ENCODE measurements around the gene GLIS1. TPM values are rescaled to one million over a fixed set of nuclear protein-coding genes. Genes with fewer than 3 reads are reported as not detected.

The GLIS1 gene
- total RNA-seq, 1 donor from 2014 or later: not detected

GRCh38 chr1:53580009-53580400 is 159.0 kb downstream of the GLIS1 start:
- Mint-ChIP-seq H3K27me3 (ENCODE audit: unreplicated experiment) (peaks cover 2% of the 10 kb centered on the region), H3K4me3 (ENCODE audit: unreplicated experiment) (no peak overlapping the region)
- no peak for TF ChIP-seq CTCF (IDR thresholded peaks at IDR 0.05; ENCODE audit: unreplicated experiment)

GRCh38 chr1:53579221-53580008 is 159.5 kb downstream of the GLIS1 start:
- DNase-seq (ENCODE audit: low spot score): no peak
- H3K4me1 Mint-ChIP-seq (ENCODE audit: unreplicated experiment): no peaks in the 10 kb centered on the region
- TF ChIP-seq CTCF (IDR thresholded peaks at IDR 0.05; ENCODE audit: unreplicated experiment): no peak
- no peak overlapping the region for H3K27ac Mint-ChIP-seq (ENCODE audit: unreplicated experiment)
- no peaks in the 10 kb centered on the region for H3K36me3 Mint-ChIP-seq (ENCODE audit: low read depth, unreplicated experiment)
- no peaks in the 10 kb centered on the region for H3K9me3 Mint-ChIP-seq (ENCODE audit: unreplicated experiment)
- H3K4me3 Mint-ChIP-seq (ENCODE audit: unreplicated experiment): no peak overlapping the region
- H3K27me3 Mint-ChIP-seq (ENCODE audit: unreplicated experiment): peaks cover 2% of the 10 kb centered on the region

More at GRCh38 chr1:53580009-53580400, 159.0 kb downstream of the GLIS1 start:
- Mint-ChIP-seq H3K4me1 (ENCODE audit: unreplicated experiment) (peaks cover under 1% of the 10 kb centered on the region), H3K27ac (ENCODE audit: unreplicated experiment) (no peak overlapping the region), H3K9me3 (ENCODE audit: unreplicated experiment) (no peaks in the 10 kb centered on the region), H3K36me3 (ENCODE audit: low read depth, unreplicated experiment) (no peaks in the 10 kb centered on the region)
- no peak for DNase-seq (ENCODE audit: low spot score)

DNA sequence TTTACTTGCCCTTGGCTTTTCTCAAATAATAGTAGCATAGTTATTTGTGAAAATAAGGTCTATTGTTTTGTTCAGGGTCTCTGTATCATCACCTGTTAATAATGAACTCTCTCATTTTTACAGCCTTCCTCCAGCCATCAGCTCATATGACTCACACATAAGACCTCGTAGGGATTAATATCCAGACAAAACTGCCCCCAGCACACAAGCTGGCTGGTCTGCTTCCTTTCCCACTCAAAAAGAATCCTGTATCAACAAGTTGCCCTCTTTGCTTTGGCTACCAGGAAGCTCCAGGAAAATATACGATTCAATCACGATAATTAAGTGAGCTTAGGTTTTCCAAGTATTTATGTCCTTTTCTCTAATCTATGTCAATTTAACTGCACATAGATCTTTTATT is 160.6 kb downstream of the GLIS1 start:
- DNase-seq (ENCODE audit: low spot score): no peak
- TF ChIP-seq CTCF (IDR thresholded peaks at IDR 0.05; ENCODE audit: unreplicated experiment): no peak
- no peak overlapping the region for H3K27ac Mint-ChIP-seq (ENCODE audit: unreplicated experiment)
- H3K4me3 Mint-ChIP-seq (ENCODE audit: unreplicated experiment): no peak overlapping the region
- H3K36me3 Mint-ChIP-seq (ENCODE audit: low read depth, unreplicated experiment): no peaks in the 10 kb centered on the region
- peaks cover 2% of the 10 kb centered on the region for H3K27me3 Mint-ChIP-seq (ENCODE audit: unreplicated experiment)
- no peaks in the 10 kb centered on the region for H3K4me1 Mint-ChIP-seq (ENCODE audit: unreplicated experiment)
- no peaks in the 10 kb centered on the region for H3K9me3 Mint-ChIP-seq (ENCODE audit: unreplicated experiment)

DNA sequence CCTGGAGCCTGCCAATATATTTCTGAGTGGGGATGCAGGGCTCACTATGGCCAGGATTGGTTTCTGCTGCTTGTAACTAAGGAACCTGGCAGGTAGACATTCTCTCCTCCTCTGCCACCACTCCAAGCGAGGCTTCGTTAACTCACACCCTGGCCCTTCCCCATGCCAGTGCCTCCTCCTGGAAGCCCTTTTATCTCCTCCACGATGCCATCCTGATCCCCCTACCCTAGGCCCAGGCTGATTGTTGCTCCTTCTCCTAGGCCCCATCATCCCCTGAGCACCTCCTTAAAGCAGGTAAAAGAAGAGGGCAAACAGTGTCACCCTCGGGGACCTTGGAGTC is 161.2 kb downstream of the GLIS1 start:
- no peak for TF ChIP-seq CTCF (IDR thresholded peaks at IDR 0.05; ENCODE audit: unreplicated experiment)
- Mint-ChIP-seq H3K27me3 (ENCODE audit: unreplicated experiment) (peaks cover 2% of the 10 kb centered on the region), H3K27ac (ENCODE audit: unreplicated experiment) (no peak overlapping the region), H3K4me3 (ENCODE audit: unreplicated experiment) (no peak overlapping the region), H3K4me1 (ENCODE audit: unreplicated experiment) (no peaks in the 10 kb centered on the region), H3K9me3 (ENCODE audit: unreplicated experiment) (no peaks in the 10 kb centered on the region), H3K36me3 (ENCODE audit: low read depth, unreplicated experiment) (no peaks in the 10 kb centered on the region)
- no peak for DNase-seq (ENCODE audit: low spot score)
